HEK293T (cell line): ENCODE data around the gene DNAH8.

Experiments used
- CTBP1 ChIP-seq: fragments of 450-650 bp; IDR thresholded peaks from 2 replicates; pipeline ENCODE4 v1.6.1; 2016; ENCODE audit warnings: borderline replicate concordance
- ELF4 ChIP-seq: fragments of 450-650 bp; IDR thresholded peaks from 2 replicates; pipeline ENCODE4 v1.6.1; 2017; ENCODE audit warnings: antibody characterized with exemption
- TF ChIP-seq, protein P1 (sequence below): fragments of 450-650 bp; IDR thresholded peaks from 2 replicates; pipeline ENCODE4 v1.6.1; 2016

DNA sequence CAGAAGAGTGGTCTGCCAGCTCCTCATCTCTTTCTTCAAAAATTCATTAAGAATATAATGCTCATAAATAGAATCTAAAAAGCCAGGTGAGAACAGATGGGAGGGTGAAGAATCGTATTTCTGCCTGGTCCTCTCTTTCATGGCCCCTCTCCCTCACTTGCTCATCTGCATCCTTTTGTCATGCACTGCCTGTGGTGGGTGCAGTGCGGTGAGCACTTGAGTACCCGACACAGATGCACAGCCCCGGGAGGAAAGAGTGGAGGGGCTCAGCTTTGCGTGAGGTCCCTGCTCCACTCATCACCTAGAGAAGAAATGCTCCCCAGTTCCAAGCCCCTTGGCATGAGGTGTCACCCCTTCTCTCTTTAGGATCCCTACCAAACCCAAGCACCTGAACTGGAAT, 275.4 kb downstream of the DNAH8 start:
- TF ChIP-seq CTBP1 (no peak), ELF4 (no peak)
- TF ChIP-seq, protein P1, sequence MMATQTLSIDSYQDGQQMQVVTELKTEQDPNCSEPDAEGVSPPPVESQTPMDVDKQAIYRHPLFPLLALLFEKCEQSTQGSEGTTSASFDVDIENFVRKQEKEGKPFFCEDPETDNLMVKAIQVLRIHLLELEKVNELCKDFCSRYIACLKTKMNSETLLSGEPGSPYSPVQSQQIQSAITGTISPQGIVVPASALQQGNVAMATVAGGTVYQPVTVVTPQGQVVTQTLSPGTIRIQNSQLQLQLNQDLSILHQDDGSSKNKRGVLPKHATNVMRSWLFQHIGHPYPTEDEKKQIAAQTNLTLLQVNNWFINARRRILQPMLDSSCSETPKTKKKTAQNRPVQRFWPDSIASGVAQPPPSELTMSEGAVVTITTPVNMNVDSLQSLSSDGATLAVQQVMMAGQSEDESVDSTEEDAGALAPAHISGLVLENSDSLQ: no peak
